Panc1 (cell line): ENCODE measurements around the gene TBC1D22A.

ENCODE experiments used
- CTCF ChIP-seq: fragments of 450-650 bp; IDR thresholded peaks from 2 replicates; pipeline ENCODE4 v1.5.1; 2017; ENCODE audit warnings: mild to moderate bottlenecking
- SIN3A ChIP-seq: IDR thresholded peaks from 2 replicates; pipeline ENCODE4 v1.6.1; 2012; ENCODE audit warnings: low read depth, mild to moderate bottlenecking, low read length, moderate library complexity, borderline replicate concordance; ENCODE audit not compliant: insufficient read depth

DNA sequence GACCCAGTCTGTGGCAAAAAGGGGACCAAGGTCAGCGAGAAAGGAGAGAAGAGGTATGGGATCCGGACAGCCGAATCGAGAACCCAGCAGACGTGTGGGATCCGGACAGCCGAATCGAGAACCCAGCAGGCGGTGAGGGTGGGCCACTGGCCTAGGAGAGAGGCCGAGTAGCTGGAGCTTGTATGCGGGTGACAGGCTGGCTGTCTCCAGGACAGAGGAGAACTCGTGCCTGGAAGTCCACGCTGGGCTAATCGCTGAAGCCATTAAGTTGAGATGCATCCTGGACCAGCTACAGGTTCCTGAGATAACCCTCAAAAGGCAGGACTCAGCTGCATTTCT is 30.4 kb upstream of the TBC1D22A start:
- TF ChIP-seq CTCF, result no peak
- no peak for TF ChIP-seq SIN3A
